GM18499 (cell line): Measurements from ENCODE around the gene LDLRAD3.
"Not testable (repeated sequence)": the region's sequence is repeated elsewhere in the genome, so short reads cannot be mapped to it uniquely, and the experiment has no call there.

Experiments
- ATAC-seq: cut with Tn5 transposase; IDR thresholded peaks from one replicate; pipeline ENCODE4 v1.9.1; 2021; ENCODE audit warnings: moderate number of reproducible peaks; ENCODE audit not compliant: insufficient read depth, unreplicated experiment

LDLRAD3 gene

GRCh38 chr11:35986947-35987346, 43.1 kb downstream of the LDLRAD3 start:
- ATAC-seq, result no peak

GRCh38 chr11:35990170-35990569, 46.3 kb downstream of the LDLRAD3 start:
- ATAC-seq, result no peak

DNA sequence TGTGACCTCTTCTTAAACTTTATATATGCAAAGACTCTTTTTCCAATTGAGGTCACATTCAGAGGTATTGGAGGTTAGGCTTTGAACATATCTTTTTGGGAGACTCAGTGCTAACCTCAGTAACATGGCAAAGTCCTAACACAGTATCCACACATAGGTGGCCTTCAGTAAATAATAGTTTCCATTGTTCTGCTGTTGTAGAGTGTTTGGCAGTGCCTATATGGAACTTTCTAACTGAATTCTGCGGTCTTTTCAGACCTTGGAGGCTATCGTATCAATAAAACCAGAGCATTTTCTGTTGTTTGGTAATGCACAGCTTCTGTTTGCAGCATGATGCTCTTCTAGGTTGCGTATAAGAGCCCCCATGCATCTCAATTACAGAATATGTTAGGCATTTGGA, 47.0 kb downstream of the LDLRAD3 start:
- ATAC-seq, result no peak

DNA sequence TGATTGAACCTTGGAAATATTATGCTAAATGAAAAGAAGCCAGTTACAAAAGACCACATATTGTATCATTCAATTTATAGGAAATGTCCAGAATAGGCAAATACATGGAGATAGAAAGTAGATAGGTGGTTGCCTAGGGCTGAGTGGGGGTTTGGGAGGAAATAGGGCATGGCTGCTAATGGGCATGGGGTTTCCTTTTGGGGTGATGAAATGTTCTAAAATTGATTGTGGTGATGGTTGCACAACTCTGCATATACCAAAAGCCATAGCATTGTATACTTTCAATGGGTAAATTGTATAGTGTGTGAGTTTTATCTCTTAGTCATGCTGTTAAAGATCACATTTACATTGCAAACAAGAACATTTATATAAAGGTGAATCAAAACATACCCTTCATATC, 48.7 kb downstream of the LDLRAD3 start:
- ATAC-seq, result no peak

DNA sequence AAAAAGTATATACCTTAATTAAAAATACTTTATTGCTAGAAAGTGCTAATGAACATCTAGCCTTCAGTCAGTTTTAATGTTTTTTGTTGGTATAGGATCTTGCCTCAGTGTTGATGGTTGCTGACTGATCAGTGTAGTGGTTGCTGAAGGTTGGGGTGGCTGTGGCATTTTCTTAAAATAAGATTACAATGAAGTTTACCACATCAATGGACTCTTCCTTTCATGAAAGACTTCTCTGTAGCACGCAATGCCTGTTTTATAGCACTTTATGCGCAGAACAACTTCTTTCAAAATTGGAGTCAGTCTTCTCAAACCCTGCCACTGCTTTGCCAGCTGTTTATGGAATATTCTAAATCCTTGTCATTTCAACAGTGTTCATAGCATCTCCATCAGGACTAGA, 50.6 kb downstream of the LDLRAD3 start:
- ATAC-seq, result no peak

- ATAC-seq, result no peak
Observed at GRCh38 chr11:35995681-35996271, 51.9 kb downstream of the LDLRAD3 start.

GRCh38 chr11:35997902-35998520, 54.1 kb downstream of the LDLRAD3 start:
- no peak for ATAC-seq

DNA sequence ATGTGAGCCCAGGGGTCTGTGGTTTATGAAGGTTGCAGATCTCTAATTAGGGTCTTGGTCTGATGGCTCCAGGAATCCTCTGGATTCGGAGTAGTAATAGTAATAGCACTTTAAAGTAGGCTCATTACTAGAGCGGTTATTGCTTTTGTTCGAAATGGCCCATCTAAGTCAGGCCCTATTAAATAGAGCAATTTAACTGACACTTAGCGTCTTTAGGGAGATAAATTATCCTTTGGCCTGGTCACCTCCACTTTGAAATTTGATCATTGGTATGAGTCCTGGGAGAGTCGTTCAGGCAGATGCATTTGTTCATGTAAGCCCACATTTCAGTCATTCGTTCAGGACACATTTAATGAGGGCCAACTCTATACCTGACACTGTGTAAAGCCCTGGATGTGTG, 54.8 kb downstream of the LDLRAD3 start:
- ATAC-seq, result no peak

GRCh38 chr11:36000616-36001190, 56.8 kb downstream of the LDLRAD3 start:
- ATAC-seq, result no peak

GRCh38 chr11:36002196-36002595, 58.3 kb downstream of the LDLRAD3 start:
- no peak for ATAC-seq

DNA sequence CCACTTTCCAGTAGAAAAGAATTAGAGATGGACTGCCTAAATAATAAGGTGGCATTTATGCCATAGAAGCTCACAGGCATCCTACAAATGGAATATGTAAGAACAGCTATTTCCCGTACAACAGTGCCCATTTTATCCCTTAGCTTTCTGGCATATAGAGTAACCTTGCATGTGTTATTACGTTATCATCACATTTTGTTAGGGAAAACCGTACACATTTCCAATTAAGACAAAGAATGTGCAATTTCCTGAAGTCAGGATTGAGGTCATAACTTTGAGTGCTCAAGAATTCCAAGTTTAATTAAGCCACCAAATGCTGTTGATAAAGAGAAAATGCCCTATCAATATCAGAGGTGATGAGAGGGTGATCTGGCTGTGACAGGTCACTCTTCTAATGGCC, 58.9 kb downstream of the LDLRAD3 start:
- no peak for ATAC-seq

DNA sequence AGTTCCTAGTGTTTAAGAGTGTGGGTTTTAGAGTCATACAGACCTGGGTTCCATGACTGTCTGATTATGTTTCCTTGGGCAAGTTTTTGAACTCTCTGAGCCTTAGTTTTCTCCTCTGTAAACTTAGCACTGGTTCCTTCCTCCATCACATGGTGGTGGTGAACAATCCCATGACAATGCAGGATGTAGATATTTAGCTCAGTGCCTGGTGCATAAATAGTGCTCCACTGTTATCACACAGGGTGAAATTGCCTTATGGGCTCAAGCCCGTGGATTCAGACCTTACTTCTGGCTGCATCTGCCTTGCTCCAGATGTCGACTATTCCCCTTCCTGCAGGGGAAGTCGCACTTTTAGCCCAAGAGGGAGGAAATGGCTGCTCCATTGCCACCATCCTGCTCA, 62.7 kb downstream of the LDLRAD3 start:
- ATAC-seq, result no peak

GRCh38 chr11:36007127-36007655, 63.3 kb downstream of the LDLRAD3 start:
- ATAC-seq, result no peak

DNA sequence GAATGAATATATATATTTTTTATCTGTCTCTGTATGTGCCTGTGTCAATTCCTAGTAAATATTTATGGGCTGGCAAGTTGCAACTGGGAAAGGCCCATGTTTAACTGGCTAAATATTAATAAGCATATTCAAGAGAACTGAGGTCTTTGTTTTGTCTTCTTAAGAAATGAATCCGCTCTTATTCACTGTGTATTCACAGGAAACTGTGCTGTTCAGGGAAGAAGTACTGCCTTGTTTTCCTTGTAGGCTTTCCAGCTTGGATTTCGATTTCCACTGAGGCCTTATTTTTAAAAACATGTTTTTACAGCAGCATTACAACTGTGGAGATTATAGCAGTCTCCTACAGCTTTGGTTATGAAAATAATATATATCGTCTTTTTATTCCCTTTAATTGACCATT, 64.7 kb downstream of the LDLRAD3 start:
- no peak for ATAC-seq

GRCh38 chr11:36009473-36009872, 65.6 kb downstream of the LDLRAD3 start:
- ATAC-seq, result no peak

GRCh38 chr11:36010010-36010740, 66.3 kb downstream of the LDLRAD3 start:
- no peak for ATAC-seq

GRCh38 chr11:36011574-36011973, 67.7 kb downstream of the LDLRAD3 start:
- ATAC-seq, result no peak

- no peak for ATAC-seq
Observed at GRCh38 chr11:36012455-36012854, 68.6 kb downstream of the LDLRAD3 start.

DNA sequence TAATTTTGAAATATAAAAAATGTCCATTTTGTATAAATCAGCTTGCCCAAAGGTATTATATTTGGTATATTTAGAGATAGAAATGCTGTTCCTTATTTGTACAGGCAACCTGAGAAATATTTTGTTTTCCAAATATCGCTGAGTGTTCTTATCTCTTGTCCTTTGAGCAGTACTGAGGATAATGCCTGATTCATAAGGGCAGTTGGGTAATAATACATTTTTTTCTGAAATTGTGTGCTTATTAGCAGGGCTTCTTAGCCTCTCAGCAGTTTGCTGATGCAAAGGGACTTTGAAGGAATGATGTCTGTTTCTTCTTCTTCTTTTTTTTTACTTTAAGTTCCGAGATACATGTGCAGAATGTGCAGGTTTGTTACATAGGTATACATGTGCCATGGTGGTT, 69.1 kb downstream of the LDLRAD3 start:
- no peak for ATAC-seq

GRCh38 chr11:36013446-36013845, 69.6 kb downstream of the LDLRAD3 start:
- not testable (repeated sequence) for ATAC-seq
